SK-N-SH (cell line): ENCODE measurements around the gene IQCN. TPM values are rescaled to one million over a fixed set of nuclear protein-coding genes. Genes with fewer than 3 reads are reported as not detected.

Experiments used
- CTCF ChIA-PET: fragments of 300-600, 350-600 bp; formaldehyde crosslinking; extraction: SDS; loops from one replicate; lab custom pipeline; 2021; lab: Yijun Ruan, JAX
- POLR2A ChIA-PET: fragments of 350-600 bp; sonication (Branson Sonifier 250); formaldehyde crosslinking; extraction: SDS; loops from one replicate; lab custom pipeline; 2020; ENCODE audit warnings: antibody characterized with exemption, inconsistent platforms; lab: Yijun Ruan, JAX
- DNase-seq: peaks from one replicate; pipeline ENCODE4 v3.0.0; 2012
- H2AFZ ChIP-seq: fragments of 200-600 bp; sonication (generic); 2 replicates; pipeline ENCODE4 v1.8.1; 2016; ENCODE audit warnings: antibody characterized with exemption, mild to moderate bottlenecking, low read depth
- H3F3A ChIP-seq: fragments of 200-600 bp; sonication (generic); replicated peaks from 2 replicates; pipeline ENCODE3; 2016; ENCODE audit warnings: antibody characterized with exemption, mild to moderate bottlenecking; ENCODE audit not compliant: insufficient read depth
- H3K27ac ChIP-seq, 2 experiments: fragments of 200-500 bp in 1 of 2; fragments of 200-600 bp in 1 of 2; sonication (Bioruptor generic) in 1 of 2; sonication (generic), shearing (Covaris generic) in 1 of 2; 2 replicates each; pipeline versions ENCODE4 v1.5.1 to v1.6.1; 2014 to 2016; ENCODE audit warnings: low read depth in 2 of 2, inconsistent platforms in 1 of 2, low read length in 1 of 2, mild to moderate bottlenecking in 1 of 2, mixed read lengths in 1 of 2
- H3K27me3 ChIP-seq: fragments of 200-600 bp; sonication (generic), shearing (Covaris generic); 2 replicates; pipeline ENCODE4 v1.6.1; 2016; ENCODE audit warnings: mixed run types; ENCODE audit not compliant: insufficient read depth
- H3K36me3 ChIP-seq, 2 experiments: fragments of 200-500 bp in 1 of 2; fragments of 200-600 bp in 1 of 2; sonication (Bioruptor generic) in 1 of 2; sonication (generic) in 1 of 2; replicated peaks in 1 of 2; 2 replicates each; pipeline versions ENCODE3 to v1.5.1; 2014 to 2016; ENCODE audit warnings: low read length in 1 of 2, mild to moderate bottlenecking in 1 of 2; ENCODE audit not compliant: insufficient read depth in 2 of 2, control insufficient read depth in 1 of 2
- H3K4me1 ChIP-seq, 2 experiments: fragments of 200-500 bp in 1 of 2; fragments of 200-600 bp in 1 of 2; sonication (Bioruptor generic) in 1 of 2; sonication (generic), shearing (Covaris generic) in 1 of 2; 2 replicates each; pipeline versions ENCODE4 v1.5.1 to v1.6.1; 2014 to 2016; ENCODE audit warnings: low read depth in 1 of 2, low read length in 1 of 2, mixed run types in 1 of 2; ENCODE audit not compliant: insufficient read depth in 2 of 2, control insufficient read depth in 1 of 2
- H3K4me2 ChIP-seq: fragments of 200-600 bp; sonication (generic), shearing (Covaris generic); 2 replicates; pipeline ENCODE4 v1.6.1; 2017; ENCODE audit warnings: mixed run types
- H3K4me3 ChIP-seq, 2 experiments: fragments of 200-500 bp in 1 of 2; fragments of 200-600 bp in 1 of 2; sonication (Bioruptor generic) in 1 of 2; sonication (generic), shearing (Covaris generic) in 1 of 2; 2 replicates each; pipeline versions ENCODE4 v1.5.1 to v1.8.1; 2014 to 2016; ENCODE audit warnings: low read depth in 2 of 2, inconsistent platforms in 1 of 2, low read length in 1 of 2, mild to moderate bottlenecking in 1 of 2, mixed read lengths in 1 of 2, moderate library complexity in 1 of 2
- H3K79me2 ChIP-seq: fragments of 200-600 bp; sonication (generic); 2 replicates; pipeline ENCODE4 v1.8.1; 2017; ENCODE audit warnings: mild to moderate bottlenecking; ENCODE audit not compliant: insufficient read depth
- H3K9ac ChIP-seq: fragments of 200-600 bp; sonication (generic); 2 replicates; pipeline ENCODE4 v1.6.1; 2017; ENCODE audit warnings: mixed run types
- H3K9me2 ChIP-seq: fragments of 200-600 bp; sonication (generic); 2 replicates; pipeline ENCODE4 v1.6.1; 2017; ENCODE audit warnings: mixed run types
- H3K9me3 ChIP-seq: fragments of 200-600 bp; sonication (generic); 2 replicates; pipeline ENCODE4 v1.6.1; 2017; ENCODE audit warnings: mixed run types, mild to moderate bottlenecking, moderate library complexity
- H4K20me1 ChIP-seq: fragments of 200-600 bp; sonication (generic); 2 replicates; pipeline ENCODE4 v1.6.1; 2017; ENCODE audit warnings: mild to moderate bottlenecking, mixed run types; ENCODE audit not compliant: insufficient read depth
- CHD2 ChIP-seq: fragments of 150-350 bp; IDR thresholded peaks from 2 replicates; pipeline ENCODE4 v1.6.1; 2018; ENCODE audit warnings: low read length; ENCODE audit not compliant: partially characterized antibody
- CTCF ChIP-seq: fragments of 200-600 bp; sonication (generic); IDR thresholded peaks from 2 replicates; pipeline ENCODE4 v1.6.1; 2017; ENCODE audit warnings: antibody characterized with exemption, mild to moderate bottlenecking, moderate library complexity
- EP300 ChIP-seq, 2 experiments: IDR thresholded peaks; 2 replicates each; pipeline versions ENCODE4 v1.4.0 to v1.6.1; 2012; ENCODE audit warnings: borderline replicate concordance in 1 of 2, low read depth in 1 of 2, low read length in 1 of 2
- EZH2phosphoT487 ChIP-seq: fragments of 200-600 bp; sonication (generic); IDR thresholded peaks from 2 replicates; pipeline ENCODE4 v1.6.1; 2017; ENCODE audit warnings: low read depth, mixed run types, mild to moderate bottlenecking, antibody characterized with exemption, moderate library complexity, borderline replicate concordance
- FOSL2 ChIP-seq: IDR thresholded peaks from 2 replicates; pipeline ENCODE4 v1.4.0; 2012; ENCODE audit warnings: low read depth, mild to moderate bottlenecking, moderate library complexity, borderline replicate concordance
- FOXJ3 ChIP-seq: sonication (generic); formaldehyde crosslinking; IDR thresholded peaks from 2 replicates; pipeline ENCODE4 v1.5.1; 2020; ENCODE audit warnings: mild to moderate bottlenecking, missing genetic modification reagents
- GABPA ChIP-seq: IDR thresholded peaks from 2 replicates; pipeline ENCODE4 v1.4.0; 2012; ENCODE audit warnings: low read depth, mild to moderate bottlenecking
- GATA2 ChIP-seq: sonication (generic); formaldehyde crosslinking; IDR thresholded peaks from 2 replicates; pipeline ENCODE4 v1.5.0; 2020; ENCODE audit warnings: mild to moderate bottlenecking, missing genetic modification reagents
- IRF3 ChIP-seq: fragments of 150-350 bp; IDR thresholded peaks from 2 replicates; pipeline ENCODE4 v1.6.1; 2016; ENCODE audit warnings: mild to moderate bottlenecking, low read depth, low read length
- JUND ChIP-seq: IDR thresholded peaks from 2 replicates; pipeline ENCODE4 v1.4.0; 2012
- PBX3 ChIP-seq: IDR thresholded peaks from 2 replicates; pipeline ENCODE4; 2012
- RCOR1 ChIP-seq: fragments of 150-350 bp; IDR thresholded peaks from 2 replicates; pipeline ENCODE4 v1.6.1; 2017; ENCODE audit warnings: antibody characterized with exemption, low read length
- REST ChIP-seq: IDR thresholded peaks from 2 replicates; pipeline ENCODE4 v1.6.1; 2012; ENCODE audit warnings: mild to moderate bottlenecking, low read depth, low read length, moderate library complexity
- RXRA ChIP-seq: IDR thresholded peaks from 2 replicates; pipeline ENCODE4 v1.4.0; 2012; ENCODE audit warnings: low read depth, mild to moderate bottlenecking, borderline replicate concordance
- SIN3A ChIP-seq: IDR thresholded peaks from 2 replicates; pipeline ENCODE4 v1.6.1; 2012; ENCODE audit warnings: low read depth, mild to moderate bottlenecking, low read length, moderate library complexity, borderline replicate concordance
- TCF12 ChIP-seq: IDR thresholded peaks from 2 replicates; pipeline ENCODE4 v1.4.0; 2012
- TEAD4 ChIP-seq: IDR thresholded peaks from 2 replicates; pipeline ENCODE4 v1.4.0; 2012; ENCODE audit warnings: mild to moderate bottlenecking, borderline replicate concordance; ENCODE audit not compliant: insufficient read depth
- ZBTB33 ChIP-seq: IDR thresholded peaks from 2 replicates; pipeline ENCODE4 v1.4.0; 2012; ENCODE audit warnings: low read depth, borderline replicate concordance
- WGBS: methylation state at CpG from one replicate; pipeline ENCODE4 v1.1.6; 2017; ENCODE audit warnings: low lambda C conversion rate; 5-methylcytosine and 5-hydroxymethylcytosine counted together
- polyA plus RNA-seq, 3 experiments: library from polyadenylated mRNA; depleted of rRNA; stranded (reverse); fragments of >200 nt; gene quantifications; 2 replicates each; pipeline ENCODE4 v1.2.3, GENCODE V29; 2012
- TF ChIP-seq, protein P1 (sequence below): IDR thresholded peaks from 2 replicates; pipeline ENCODE4 v1.4.0; 2012; ENCODE audit warnings: low read depth

Gene IQCN
- polyA plus RNA-seq, 1 of the 3 experiments (the other 2 are of a cell fraction), result 2.5 TPM

DNA sequence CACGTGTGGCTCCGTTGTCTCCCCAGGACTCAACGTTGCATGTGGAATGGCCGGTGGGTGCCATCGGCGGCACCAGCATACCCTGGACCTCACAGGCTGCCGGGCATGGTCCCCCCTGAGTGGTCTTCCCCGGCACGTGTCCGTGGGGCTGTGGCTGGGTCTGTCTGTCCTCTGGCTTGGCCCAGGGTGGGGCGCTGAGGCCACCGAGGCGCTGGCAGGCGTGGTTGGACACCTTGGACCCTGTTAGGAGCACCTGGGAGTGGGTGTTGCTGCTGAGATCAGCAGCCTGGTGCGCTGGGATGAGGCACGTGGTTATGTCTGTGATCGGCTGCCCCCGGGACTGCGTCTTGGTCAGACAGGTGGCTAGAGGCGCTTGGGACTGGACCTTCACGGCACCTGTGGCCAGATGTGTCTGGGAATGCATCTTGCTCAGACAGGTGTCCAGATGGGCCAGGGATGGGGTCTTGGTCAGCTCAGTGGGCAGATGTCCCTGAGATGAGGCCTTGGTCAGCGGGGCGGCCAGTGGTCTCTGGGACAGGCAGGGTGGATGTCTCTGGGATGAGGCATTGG, 9.2 kb downstream of the IQCN start:
- Histone ChIP-seq H3K9ac (no peak overlapping the region), H3K4me3 (no peak overlapping the region), H3K9me3 (no peaks in the 10 kb centered on the region), H3K4me2 (no peak overlapping the region), H3K9me2 (no peaks in the 10 kb centered on the region), H4K20me1 (peaks cover 9% of the 10 kb centered on the region; the same call in 1 of the 2 replicates), H3K4me1 (no peaks in the 10 kb centered on the region), H3K27me3 (no peaks in the 10 kb centered on the region), H2AFZ (no peak overlapping the region), H3F3A (peaks cover 1% of the 10 kb centered on the region), H3K27ac (no peak overlapping the region), H3K79me2 (no peaks in the 10 kb centered on the region), H3K36me3 (peaks cover 6 to 26% of the 10 kb centered on the region in 2 experiments)
- TF ChIP-seq EZH2phosphoT487 (no peak), REST (no peak), IRF3 (no peak), GABPA (no peak), FOXJ3 (CRISPR knock-in tag) (no peak), RXRA (no peak), RCOR1 (no peak), ZBTB33 (no peak), PBX3 (no peak), TCF12 (no peak), FOSL2 (no peak), JUND (no peak), GATA2 (no peak), CTCF (no peak), SIN3A (no peak), TEAD4 (no peak), EP300 (IDR thresholded peaks at IDR 0.05; ENCODE audit: borderline replicate concordance in 1 of 2, low read depth in 1 of 2, low read length in 1 of 2) (no peak), CHD2 (no peak)
- TF ChIP-seq, protein P1, sequence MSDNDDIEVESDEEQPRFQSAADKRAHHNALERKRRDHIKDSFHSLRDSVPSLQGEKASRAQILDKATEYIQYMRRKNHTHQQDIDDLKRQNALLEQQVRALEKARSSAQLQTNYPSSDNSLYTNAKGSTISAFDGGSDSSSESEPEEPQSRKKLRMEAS, result no peak
- ChIA-PET CTCF (interaction anchor here (1.5 to 19.4 kb wide), 3 partner anchors 13 to 64 kb away, joined by 4 to 505 read pairs (median 12); partner anchors contain the start of genes MPV17L2 and RAB3A), POLR2A (interaction anchor here (0.9 kb wide), 1 partner anchor 11 kb away, joined by 4 read pairs; no protein-coding TSS in a partner anchor)
- 87% methylated on average over 5 of the region's 23 CpGs for WGBS
- no peak for DNase-seq
